Measurements from ENCODE around the gene SLC7A1. TPM values are rescaled to one million over a fixed set of nuclear protein-coding genes. Genes with fewer than 3 reads are reported as not detected.

The SLC7A1 gene
- total and polyA plus RNA-seq, 2 of the 4 experiments (the other 2 are of a cell fraction), result 9.7 to 22.3 TPM

- Histone ChIP-seq H2BK120ac (ENCODE audit: low read depth, low read length) (no peak overlapping the region), H3K4me3 (ENCODE audit: insufficient read depth, low read depth, low read length) (no peak overlapping the region), H3K4me2 (ENCODE audit: low read depth, low read length) (no peak overlapping the region), H2AK9ac (replicated peaks; ENCODE audit: low read depth, low read length, poor library complexity) (no peak overlapping the region), H3K18ac (ENCODE audit: low read depth, low read length) (no peak overlapping the region), H3K14ac (replicated peaks; ENCODE audit: low read depth, low read length) (no peak overlapping the region), H3K9me1 (ENCODE audit: insufficient read depth, low read length) (no peaks in the 10 kb centered on the region), H3K4ac (ENCODE audit: low read depth, low read length) (no peak overlapping the region), H2BK20ac (ENCODE audit: low read depth, low read length) (no peak overlapping the region), H4K91ac (ENCODE audit: insufficient read depth, low read depth, low read length) (no peak overlapping the region), H3K56ac (ENCODE audit: extremely low read depth, insufficient read depth, low read length) (no peak overlapping the region), H2AFZ (replicated peaks; ENCODE audit: low read length, poor library complexity) (peak overlapping the region; percentile 25), H3K23ac (ENCODE audit: low read depth, low read length) (no peak overlapping the region), H3K9ac (ENCODE audit: low read depth, low read length) (no peak overlapping the region), H3K79me1 (ENCODE audit: low read depth in 1 of 2, low read length in 2 of 2) (no peaks in the 10 kb centered on the region), H3K4me1 (ENCODE audit: control insufficient read depth, insufficient read depth, low read length) (peaks cover 2% of the 10 kb centered on the region), H2BK5ac (ENCODE audit: low read depth, low read length, poor library complexity, severe bottlenecking) (no peak overlapping the region), H3K27ac (ENCODE audit: insufficient read depth, low read length) (no peak overlapping the region), H3K36me3 (ENCODE audit: control insufficient read depth, insufficient read depth, low read length) (0 out of 2 replicates have a peak, but pooled peaks cover 1% of the 10 kb centered on the region), H4K5ac (ENCODE audit: low read depth, low read length) (no peak overlapping the region), H4K20me1 (ENCODE audit: insufficient read depth, low read length) (peaks cover 12% of the 10 kb centered on the region), H2BK15ac (ENCODE audit: low read depth, low read length) (no peak overlapping the region), H2AK5ac (ENCODE audit: low read depth, low read length) (no peak overlapping the region), H3K9me3 (ENCODE audit: control insufficient read depth, insufficient read depth, low read length) (no peaks in the 10 kb centered on the region), H4K8ac (ENCODE audit: low read depth in 2 of 2, low read length in 2 of 2) (no peak overlapping the region), H3K27me3 (ENCODE audit: control insufficient read depth, insufficient read depth, low read length) (peaks cover 3% of the 10 kb centered on the region; the same call in 1 of the 2 replicates)
- in situ Hi-C loops (cut with MboI; ENCODE audit: low sequenced_read_pairs), result loop anchor here (5.0 kb wide), 1 partner anchor 205 kb away; no protein-coding TSS in a partner anchor
- TF ChIP-seq CTCF (conservative IDR thresholded peaks at IDR 0.05; ENCODE audit: low read depth, low read length) (no peak), MAZ (IDR thresholded peaks at IDR 0.05; ENCODE audit: borderline replicate concordance, low read depth, low read length) (no peak), MXI1 (IDR thresholded peaks at IDR 0.05; ENCODE audit: borderline replicate concordance, low read depth, low read length) (no peak), USF2 (IDR thresholded peaks at IDR 0.05; ENCODE audit: low read depth, low read length) (no peak), CEBPB (IDR thresholded peaks at IDR 0.05; ENCODE audit: low read depth, low read length) (no peak), MAFK (IDR thresholded peaks at IDR 0.05; ENCODE audit: low read depth, low read length) (no peak), ELK1 (IDR thresholded peaks at IDR 0.05; ENCODE audit: borderline replicate concordance, low read depth, low read length) (no peak), CHD1 (IDR thresholded peaks at IDR 0.05; ENCODE audit: low read depth, low read length) (no peak), FOS (IDR thresholded peaks at IDR 0.05; ENCODE audit: low read depth, low read length) (no peak), NFE2L2 (IDR thresholded peaks at IDR 0.05; ENCODE audit: low read depth, low read length) (no peak), RAD21 (IDR thresholded peaks at IDR 0.05; ENCODE audit: low read length) (no peak), SMC3 (IDR thresholded peaks at IDR 0.05; ENCODE audit: low read depth, low read length) (no peak), RCOR1 (IDR thresholded peaks at IDR 0.05; ENCODE audit: insufficient replicate concordance, low read length) (no peak)
- intact Hi-C loops (cut with micrococcal nuclease), result loop anchor here (5.0 kb wide), 1 partner anchor 415 kb away; no protein-coding TSS in a partner anchor
- dilution Hi-C loops (cut with HindIII; ENCODE audit: low sequenced_read_pairs, unreplicated experiment), result no loop called here
- ChIA-PET POLR2A (ENCODE audit: unreplicated experiment) (no interaction called here), CTCF (interaction anchor here (0.6 to 2.2 kb wide), 5 partner anchors 9 to 335 kb away, joined by 4 to 11 read pairs (median 7); no protein-coding TSS in a partner anchor)
- ATAC-seq (ENCODE audit: low read depth), result no peak
- 76% methylated on average over 6 of the region's 14 CpGs; no CpG with 5 or more reads in 1 of the 2 experiments for WGBS, 2 experiments (ENCODE audit: extremely low coverage in 2 of 2, insufficient read length in 1 of 2)
- no TSS peak for BruUV-seq (replicated peaks)
- no peak for DNase-seq
Measured at GRCh38 chr13:29507356-29507755, 88.1 kb downstream of the SLC7A1 start.
